Occipital lobe (tissue), 2 donors: Measurements from ENCODE around the gene MRPL2. TPM values are rescaled to one million over a fixed set of nuclear protein-coding genes. Genes with fewer than 3 reads are reported as not detected.

Source experiments
- DNase-seq: peaks from one replicate; lab custom pipeline; 2025; lab: John Stamatoyannopoulos, UW
- total RNA-seq: library from RNA; depleted of rRNA; stranded (reverse); fragments of >200 nt; gene quantifications from one replicate; pipeline ENCODE4 v1.2.3, GENCODE V29; 2014

The MRPL2 gene
- 8.9 TPM for total RNA-seq

GRCh38 chr6:43059168-43060033, at the start of gene MRPL2, which contains the start of gene KLC4:
TSS of gene MRPL2 (minus strand) at chr6:43059434. CDS start at chr6:43059381, 53 bp downstream.
TSS of gene KLC4 (plus strand) at chr6:43059631. CDS start at chr6:43061336, 1,705 bp downstream.
- DNase-seq, result peak; percentile 99

GRCh38 chr6:43107344-43108062, 48.3 kb upstream of the MRPL2 start:
- DNase-seq, result no peak

- no peak for DNase-seq
Measured at GRCh38 chr6:43105538-43106222, 46.4 kb upstream of the MRPL2 start.

- DNase-seq, result no peak
Measured at GRCh38 chr6:43103253-43103876, 44.1 kb upstream of the MRPL2 start.

- DNase-seq, result no peak
Measured at GRCh38 chr6:43101497-43101896, 42.3 kb upstream of the MRPL2 start.

GRCh38 chr6:43097502-43097901, 38.3 kb upstream of the MRPL2 start:
- DNase-seq, result no peak

- DNase-seq, result no peak
Measured at GRCh38 chr6:43097098-43097489, 37.9 kb upstream of the MRPL2 start.

- DNase-seq, result no peak
Measured at GRCh38 chr6:43096451-43097097, 37.3 kb upstream of the MRPL2 start.

GRCh38 chr6:43095939-43096338, 36.7 kb upstream of the MRPL2 start:
- no peak for DNase-seq

- no peak for DNase-seq
Measured at GRCh38 chr6:43093436-43094289, 34.4 kb upstream of the MRPL2 start.

- DNase-seq, result no peak
Measured at GRCh38 chr6:43092635-43093034, 33.4 kb upstream of the MRPL2 start.

- no peak for DNase-seq
Measured at GRCh38 chr6:43091436-43091991, 32.3 kb upstream of the MRPL2 start.

GRCh38 chr6:43091020-43091419, 31.8 kb upstream of the MRPL2 start:
- DNase-seq, result no peak

GRCh38 chr6:43090559-43090956, 31.3 kb upstream of the MRPL2 start:
- no peak for DNase-seq

GRCh38 chr6:43089874-43090558, 30.8 kb upstream of the MRPL2 start:
- no peak for DNase-seq

GRCh38 chr6:43089467-43089866, 30.2 kb upstream of the MRPL2 start:
- DNase-seq, result no peak

- DNase-seq, result no peak
Measured at GRCh38 chr6:43088654-43089056, 29.4 kb upstream of the MRPL2 start.

GRCh38 chr6:43086022-43086658, 26.9 kb upstream of the MRPL2 start:
- DNase-seq, result no peak
